Uterus (tissue), 2 donors: ENCODE results near the gene C5orf47.

Experiments
- POLR2A ChIP-seq, 2 donors: fragments of 450-650 bp; IDR thresholded peaks; one replicate each; pipeline ENCODE4 v1.6.1; 2016; ENCODE audit warnings: antibody characterized with exemption in 2 of 2, mild to moderate bottlenecking in 1 of 2, moderate library complexity in 1 of 2
- TF ChIP-seq, protein P1 (sequence below), 4 experiments: fragments of 200-600 bp in 2 of 4; fragments of 450-650 bp in 2 of 4; sonication (generic) in 2 of 4; IDR thresholded peaks; one replicate each; pipeline ENCODE4 v1.5.1; 2016 to 2019; ENCODE audit warnings: antibody characterized with exemption in 4 of 4, mild to moderate bottlenecking in 2 of 4, moderate library complexity in 1 of 4

- TF ChIP-seq, protein P1, sequence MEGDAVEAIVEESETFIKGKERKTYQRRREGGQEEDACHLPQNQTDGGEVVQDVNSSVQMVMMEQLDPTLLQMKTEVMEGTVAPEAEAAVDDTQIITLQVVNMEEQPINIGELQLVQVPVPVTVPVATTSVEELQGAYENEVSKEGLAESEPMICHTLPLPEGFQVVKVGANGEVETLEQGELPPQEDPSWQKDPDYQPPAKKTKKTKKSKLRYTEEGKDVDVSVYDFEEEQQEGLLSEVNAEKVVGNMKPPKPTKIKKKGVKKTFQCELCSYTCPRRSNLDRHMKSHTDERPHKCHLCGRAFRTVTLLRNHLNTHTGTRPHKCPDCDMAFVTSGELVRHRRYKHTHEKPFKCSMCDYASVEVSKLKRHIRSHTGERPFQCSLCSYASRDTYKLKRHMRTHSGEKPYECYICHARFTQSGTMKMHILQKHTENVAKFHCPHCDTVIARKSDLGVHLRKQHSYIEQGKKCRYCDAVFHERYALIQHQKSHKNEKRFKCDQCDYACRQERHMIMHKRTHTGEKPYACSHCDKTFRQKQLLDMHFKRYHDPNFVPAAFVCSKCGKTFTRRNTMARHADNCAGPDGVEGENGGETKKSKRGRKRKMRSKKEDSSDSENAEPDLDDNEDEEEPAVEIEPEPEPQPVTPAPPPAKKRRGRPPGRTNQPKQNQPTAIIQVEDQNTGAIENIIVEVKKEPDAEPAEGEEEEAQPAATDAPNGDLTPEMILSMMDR (IDR thresholded peaks at IDR 0.05), result no peak
- TF ChIP-seq POLR2A (IDR thresholded peaks at IDR 0.05), result no peak
Observed at GRCh38 chr5:174008922-174009321, 20.0 kb downstream of the C5orf47 start.
